CD4-positive, alpha-beta T cell treated with Interleukin-4 for 4 hours (primary cell): ENCODE results near the gene SERTAD4.
"Not testable (repeated sequence)": the region's sequence is repeated elsewhere in the genome, so short reads cannot be mapped to it uniquely, and the experiment has no call there.

ENCODE experiments used
- DNase-seq: peaks from one replicate; pipeline ENCODE4 v3.0.0-alpha.2; 2020

Gene SERTAD4

DNA sequence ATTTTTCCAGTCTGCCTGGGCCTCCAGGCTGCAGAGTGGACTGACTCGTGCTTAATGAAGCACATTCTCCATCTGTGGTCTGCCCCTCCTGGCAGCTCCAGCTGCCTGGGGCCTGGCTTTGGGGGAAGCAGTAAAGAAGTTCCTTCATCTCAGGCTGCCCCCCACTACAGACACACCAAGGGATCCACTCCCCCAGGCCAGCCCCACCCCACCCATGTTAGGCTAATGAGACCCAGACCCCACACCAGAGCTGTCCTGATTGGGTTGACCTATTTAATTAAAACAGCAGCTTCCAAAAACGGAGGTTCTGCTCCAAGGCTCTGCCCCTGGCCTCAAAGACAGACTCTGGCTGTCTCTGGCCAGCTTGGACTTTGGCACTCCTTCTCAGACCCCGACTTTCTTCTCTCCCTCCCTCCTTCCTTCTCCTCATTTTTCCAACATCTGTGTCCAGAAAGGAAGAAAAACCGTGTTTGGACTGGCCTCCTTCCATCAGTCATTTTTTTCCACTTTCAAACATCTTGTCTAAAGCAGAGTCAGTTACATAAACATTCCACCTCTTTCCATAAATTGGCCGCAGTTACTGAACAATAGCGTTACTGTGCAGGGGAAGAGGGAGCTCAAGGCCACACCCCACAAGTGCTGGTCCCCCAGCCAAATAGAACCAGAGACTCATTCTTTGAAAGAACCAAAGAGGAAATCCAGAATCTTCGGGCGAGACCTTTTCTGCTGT, 29.7 kb downstream of the SERTAD4 start:
- DNase-seq, result no peak

GRCh38 chr1:210262897-210263272, 30.3 kb downstream of the SERTAD4 start:
- no peak for DNase-seq

GRCh38 chr1:210263963-210264362, 31.4 kb downstream of the SERTAD4 start:
- no peak for DNase-seq

- no peak for DNase-seq
Observed at GRCh38 chr1:210264496-210265380, 32.1 kb downstream of the SERTAD4 start.

DNA sequence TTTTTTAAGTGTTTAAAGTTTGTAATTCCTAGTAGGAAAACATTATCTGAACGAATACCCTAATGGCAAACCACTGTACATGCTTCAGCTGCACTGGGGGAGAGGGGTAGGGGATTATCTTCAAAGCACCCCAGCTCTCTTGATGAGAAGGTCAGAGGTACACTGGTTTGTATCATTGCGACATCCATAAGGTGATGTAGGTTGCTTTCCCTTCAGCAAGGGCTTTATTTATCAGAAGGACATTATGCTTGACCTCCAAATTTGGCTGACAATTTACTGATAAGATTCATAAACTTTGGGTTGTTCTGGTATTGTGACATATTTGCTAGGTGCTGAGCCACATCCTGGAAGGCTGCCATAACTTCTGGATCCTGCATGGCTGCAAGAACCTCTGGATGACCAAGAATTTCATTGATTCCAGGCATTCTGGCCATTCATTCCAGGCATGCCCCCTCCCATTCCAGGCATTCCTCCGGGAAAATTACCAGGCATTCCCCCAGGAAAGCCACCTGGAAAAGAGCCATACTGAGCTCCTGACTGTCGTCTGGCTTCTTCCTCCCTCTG, 32.9 kb downstream of the SERTAD4 start:
- not testable (repeated sequence) for DNase-seq

- no peak for DNase-seq
Observed at GRCh38 chr1:210269981-210270380, 37.4 kb downstream of the SERTAD4 start.

GRCh38 chr1:210272666-210273065, 40.1 kb downstream of the SERTAD4 start:
- no peak for DNase-seq

- no peak for DNase-seq
Observed at GRCh38 chr1:210280221-210280620, 47.6 kb downstream of the SERTAD4 start.

DNA sequence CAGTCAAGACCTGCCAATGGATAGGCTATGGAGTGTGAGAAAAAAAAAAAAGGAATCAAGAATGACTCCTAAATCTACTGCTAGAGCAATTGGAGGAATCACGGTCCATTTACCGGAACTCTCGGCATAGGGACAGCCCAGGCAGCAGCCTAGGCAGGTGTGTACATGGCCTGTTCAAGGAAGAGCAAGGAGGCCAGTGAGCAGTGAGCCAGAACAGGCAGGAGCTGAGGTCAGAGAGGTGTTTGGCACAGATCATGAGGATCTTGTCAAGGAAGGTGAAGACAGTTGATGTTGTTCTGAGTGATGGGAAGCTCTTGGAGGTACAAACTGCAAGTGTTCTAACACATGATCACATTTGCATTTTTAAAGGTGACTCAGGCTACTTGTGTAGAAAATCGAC, 55.5 kb downstream of the SERTAD4 start:
- DNase-seq, result no peak

DNA sequence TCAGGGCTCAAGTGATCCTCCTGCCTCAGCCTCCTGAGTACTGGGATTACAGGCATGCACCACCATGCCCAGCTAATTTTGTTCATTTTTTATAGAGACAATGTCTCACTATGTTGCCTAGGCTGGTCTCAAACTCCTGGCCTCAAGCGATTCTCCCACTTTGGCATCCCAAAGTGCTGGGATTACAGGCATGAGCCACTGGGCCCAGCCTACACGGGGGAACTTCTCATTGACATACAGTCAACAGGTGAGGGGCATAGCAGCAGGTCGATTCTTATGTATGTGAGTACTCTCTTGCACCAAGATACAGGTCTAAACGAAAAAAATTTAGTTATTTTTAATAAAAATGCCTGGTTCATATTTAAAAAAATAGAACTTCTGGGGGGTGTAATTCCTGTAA, 56.7 kb downstream of the SERTAD4 start:
- DNase-seq, result no peak

GRCh38 chr1:210291081-210291764, 58.6 kb downstream of the SERTAD4 start:
- DNase-seq, result no peak

GRCh38 chr1:210291786-210292230, 59.2 kb downstream of the SERTAD4 start:
- DNase-seq, result no peak

- no peak for DNase-seq
Observed at GRCh38 chr1:210292231-210292871, 59.8 kb downstream of the SERTAD4 start.

DNA sequence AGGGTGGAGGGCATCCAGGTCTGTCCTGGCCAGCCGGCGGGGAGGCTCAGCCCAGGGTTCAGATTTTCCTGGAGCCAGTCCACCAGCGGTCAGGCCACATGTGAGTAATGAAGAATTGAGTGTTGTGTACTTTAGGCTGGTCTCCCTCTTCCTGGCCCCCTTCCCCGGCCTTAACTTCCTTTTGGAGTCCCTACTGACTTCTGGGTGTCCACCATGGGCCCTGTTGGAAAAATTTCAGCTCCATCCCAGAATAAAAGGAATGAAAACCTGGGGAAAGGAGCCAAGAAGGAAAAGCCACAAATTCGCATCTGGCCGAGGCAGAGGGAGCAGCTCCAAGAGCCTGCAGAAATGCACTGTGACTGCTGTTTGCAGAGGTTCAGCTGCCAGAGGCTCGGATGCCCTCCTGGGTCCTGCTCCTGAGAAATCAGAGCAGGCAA, 60.6 kb downstream of the SERTAD4 start:
- no peak for DNase-seq

GRCh38 chr1:210294999-210295745, 62.6 kb downstream of the SERTAD4 start:
- DNase-seq, result no peak
